NCI-H460 (cell line): ENCODE measurements around the gene DNTT. TPM values are rescaled to one million over a fixed set of nuclear protein-coding genes. Genes with fewer than 3 reads are reported as not detected.

Source experiments
- DNase-seq: peaks from one replicate; pipeline ENCODE4 v3.0.0-alpha.2; 2016; ENCODE audit warnings: low read depth; ENCODE audit errors: extremely low read depth
- total RNA-seq: library from RNA; depleted of rRNA; stranded (reverse); fragments of >200 nt; shearing (Covaris generic); gene quantifications from 2 replicates; pipeline ENCODE4 v1.2.3, GENCODE V29; 2014

Gene DNTT
- total RNA-seq, 1 experiment from 2014 or later, result not detected

GRCh38 chr10:96275685-96276418, 28.4 kb upstream of the DNTT start:
- DNase-seq, result no peak

DNA sequence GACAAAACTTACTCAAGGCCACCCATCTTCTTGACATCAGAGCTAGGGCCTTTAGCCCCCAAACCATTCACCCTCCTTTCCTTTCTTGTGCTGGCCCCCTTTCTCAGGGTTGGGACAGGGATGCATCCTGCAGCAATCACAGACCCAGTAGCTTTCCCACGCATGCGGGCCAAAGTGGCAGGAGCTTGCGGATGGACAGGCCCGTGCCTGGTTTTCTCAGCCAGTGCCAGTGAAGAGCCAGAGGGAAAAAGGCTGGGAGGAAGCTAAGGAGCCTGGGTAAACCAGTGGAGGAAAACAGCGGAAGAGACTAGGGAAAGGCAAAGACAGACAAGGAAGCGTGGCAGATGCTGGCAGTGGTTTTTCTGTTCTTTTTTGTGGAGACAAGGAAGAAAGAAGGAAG, 27.8 kb upstream of the DNTT start:
- DNase-seq, result no peak

GRCh38 chr10:96276831-96277230, 27.4 kb upstream of the DNTT start:
- no peak for DNase-seq

DNA sequence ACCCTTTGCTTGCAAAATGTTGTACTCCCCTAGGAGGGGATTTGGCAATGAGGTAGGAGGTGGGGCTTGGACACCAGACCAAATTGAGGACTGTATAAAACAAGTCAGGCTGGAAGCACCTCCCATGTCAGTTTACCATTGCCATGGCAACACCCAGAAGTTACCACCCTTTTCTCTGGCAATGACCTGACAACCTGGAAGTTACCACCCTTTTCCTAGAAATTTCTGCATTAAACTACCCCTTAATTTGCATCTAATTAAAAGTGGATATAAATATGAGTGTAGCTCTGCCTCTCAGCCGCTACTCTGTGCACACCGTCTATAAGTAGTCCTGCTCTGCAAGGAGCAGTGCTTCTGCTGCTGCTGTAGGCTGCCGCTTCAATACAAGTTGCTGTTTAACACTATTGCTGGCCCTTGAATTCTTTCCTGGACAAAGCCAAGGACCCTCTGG, 25.0 kb upstream of the DNTT start:
- no peak for DNase-seq

DNA sequence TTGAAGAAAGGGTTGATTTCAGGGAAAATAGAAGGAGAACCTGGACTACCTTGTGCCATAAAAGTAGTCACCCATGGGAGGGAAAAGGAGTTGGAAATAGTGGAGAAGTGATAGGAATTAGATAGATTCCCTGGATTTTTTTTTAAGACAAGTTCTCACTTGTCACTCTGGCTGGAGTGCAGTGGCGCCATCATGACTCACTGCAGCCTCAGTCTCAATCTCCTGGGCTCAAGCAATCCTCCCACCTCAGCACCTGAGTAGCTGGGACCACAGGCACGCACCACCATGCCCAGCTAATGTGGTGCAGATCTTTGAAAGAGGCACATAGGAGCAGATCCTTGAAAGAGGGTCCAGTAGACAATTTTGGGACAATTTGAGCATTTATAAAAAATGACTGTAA, 23.4 kb upstream of the DNTT start:
- DNase-seq, result no peak

DNA sequence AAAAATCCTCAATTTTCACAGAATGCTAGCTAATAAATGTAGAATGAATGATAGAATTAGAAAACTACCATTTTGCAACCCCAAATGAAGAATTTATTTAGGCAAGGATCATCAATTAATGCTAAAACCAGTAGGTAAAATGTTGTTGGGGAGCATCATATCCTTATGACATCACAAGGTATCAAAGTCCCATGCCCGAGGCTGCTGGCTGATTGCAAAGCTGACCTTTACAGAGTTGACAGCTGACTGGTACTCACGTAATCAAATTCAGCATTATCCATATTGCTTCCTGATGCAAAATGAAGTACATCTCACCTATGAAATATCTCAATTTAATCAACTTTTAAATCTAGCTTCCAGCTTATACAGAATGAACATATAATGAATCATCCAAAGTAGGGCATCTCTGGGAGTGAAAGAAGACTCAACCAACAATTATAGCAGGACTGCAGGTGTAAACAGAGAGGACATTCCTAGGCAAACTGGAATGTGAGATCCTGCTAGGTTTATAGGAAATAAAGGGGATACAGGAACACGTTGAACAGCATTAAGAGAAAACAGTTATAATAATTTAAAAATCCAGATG, 22.7 kb upstream of the DNTT start:
- no peak for DNase-seq

DNA sequence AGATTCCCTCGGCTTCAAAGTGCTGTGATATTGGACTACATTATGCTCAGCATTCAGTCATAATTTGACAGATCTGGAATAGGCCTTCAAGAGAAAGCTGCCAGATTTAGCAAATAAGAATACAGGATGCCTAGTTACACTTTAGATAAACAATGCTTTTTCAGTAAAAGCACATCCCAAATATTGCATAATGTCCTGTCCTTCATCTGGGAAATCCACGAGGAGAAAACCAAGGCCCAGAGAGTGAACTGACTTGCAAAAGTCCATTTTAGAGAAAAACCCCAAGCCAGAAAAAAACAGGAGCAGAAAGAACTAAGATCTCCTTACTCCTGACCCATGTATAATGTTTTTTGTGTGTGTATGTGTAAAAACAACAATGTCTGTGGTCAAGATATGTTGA, 20.9 kb upstream of the DNTT start:
- no peak for DNase-seq

DNA sequence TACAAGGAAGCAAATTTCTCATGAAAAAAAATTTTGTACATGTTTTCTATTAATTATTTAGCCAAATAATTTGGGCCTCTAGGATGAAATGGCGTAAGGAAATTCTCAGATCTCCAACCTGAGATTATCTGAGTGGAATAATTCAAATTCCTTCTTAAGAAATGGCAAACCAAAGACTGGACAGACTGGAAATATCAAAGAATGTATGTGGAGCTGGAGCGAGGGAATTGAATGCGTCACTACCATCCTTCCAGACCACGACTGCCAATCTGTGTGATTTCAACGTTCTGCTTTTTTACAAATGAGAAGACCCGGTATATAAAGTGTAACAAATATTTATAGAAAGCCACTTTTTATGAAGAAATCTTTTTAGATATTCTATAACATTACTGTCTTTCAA, 20.5 kb upstream of the DNTT start:
- DNase-seq, result no peak

- no peak for DNase-seq
Observed at GRCh38 chr10:96285331-96285752, 18.9 kb upstream of the DNTT start.

GRCh38 chr10:96287392-96288105, 16.7 kb upstream of the DNTT start:
- no peak for DNase-seq

- no peak for DNase-seq
Observed at GRCh38 chr10:96288151-96288621, 16.0 kb upstream of the DNTT start.

DNA sequence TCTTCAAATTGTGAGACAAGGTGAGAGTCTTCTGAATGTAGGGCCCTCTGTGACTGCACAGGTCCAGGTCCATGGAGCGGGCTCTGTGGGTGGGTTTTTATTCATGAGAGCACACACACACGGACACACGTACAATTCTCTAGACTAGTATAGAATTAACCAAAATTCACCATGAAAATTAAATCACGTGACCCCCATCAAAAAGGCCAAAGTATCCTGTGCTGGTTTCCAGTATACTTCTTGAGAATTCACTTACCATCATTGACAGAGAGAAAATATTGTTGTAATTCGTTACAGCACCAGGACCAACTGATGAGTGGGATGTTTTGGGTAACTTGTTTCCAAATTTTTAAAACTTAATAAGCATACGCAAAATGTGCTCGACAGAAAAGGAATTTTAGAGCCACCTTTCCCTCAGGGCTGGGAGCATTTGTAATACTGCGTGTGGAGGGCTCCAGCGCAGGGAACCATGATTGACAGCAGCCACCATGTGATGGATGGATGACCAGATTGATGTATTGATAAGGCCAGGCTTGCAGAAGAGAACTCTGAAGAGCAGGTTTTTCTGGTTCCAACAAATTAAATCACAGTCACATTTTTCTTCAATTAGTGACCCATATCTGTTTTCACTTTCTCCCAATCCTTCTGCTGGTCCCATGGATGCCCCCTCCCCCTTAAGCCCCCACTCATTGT, 14.9 kb upstream of the DNTT start:
- DNase-seq, result no peak

DNA sequence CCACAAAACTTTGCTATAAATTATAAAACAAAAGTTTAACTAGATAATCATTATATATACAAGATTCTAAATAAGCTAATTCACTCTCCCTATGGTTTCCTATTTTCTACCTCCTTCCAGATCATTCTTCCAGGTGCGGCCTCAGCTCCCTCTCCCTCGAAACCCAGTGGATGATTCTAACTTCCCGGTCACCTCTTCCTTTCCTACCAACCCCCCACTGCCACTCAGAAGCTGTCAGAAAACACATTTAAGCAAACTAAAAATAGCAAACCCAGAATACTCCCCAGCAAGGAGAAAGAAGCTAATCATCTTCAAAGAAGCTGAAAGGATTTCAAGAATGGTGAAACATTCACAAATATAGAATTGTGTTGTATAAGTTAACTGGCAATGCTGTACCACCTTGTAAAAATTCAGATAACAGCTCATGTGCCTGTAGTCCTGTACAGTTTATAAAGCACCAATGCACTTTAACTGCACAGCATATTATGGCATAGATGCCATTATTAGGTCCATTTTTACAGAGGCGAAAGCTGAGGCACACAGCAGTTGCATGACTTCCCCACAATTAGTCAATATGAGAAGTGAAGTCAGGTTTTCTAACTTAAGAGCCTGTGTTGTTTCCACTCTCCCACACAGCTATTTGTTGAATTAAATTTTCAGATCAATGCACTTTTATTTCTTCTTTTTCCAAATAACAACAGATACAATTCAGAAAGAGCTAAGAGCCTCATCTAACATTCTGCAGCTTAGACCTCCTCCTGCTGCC, 13.7 kb upstream of the DNTT start:
- no peak for DNase-seq

DNA sequence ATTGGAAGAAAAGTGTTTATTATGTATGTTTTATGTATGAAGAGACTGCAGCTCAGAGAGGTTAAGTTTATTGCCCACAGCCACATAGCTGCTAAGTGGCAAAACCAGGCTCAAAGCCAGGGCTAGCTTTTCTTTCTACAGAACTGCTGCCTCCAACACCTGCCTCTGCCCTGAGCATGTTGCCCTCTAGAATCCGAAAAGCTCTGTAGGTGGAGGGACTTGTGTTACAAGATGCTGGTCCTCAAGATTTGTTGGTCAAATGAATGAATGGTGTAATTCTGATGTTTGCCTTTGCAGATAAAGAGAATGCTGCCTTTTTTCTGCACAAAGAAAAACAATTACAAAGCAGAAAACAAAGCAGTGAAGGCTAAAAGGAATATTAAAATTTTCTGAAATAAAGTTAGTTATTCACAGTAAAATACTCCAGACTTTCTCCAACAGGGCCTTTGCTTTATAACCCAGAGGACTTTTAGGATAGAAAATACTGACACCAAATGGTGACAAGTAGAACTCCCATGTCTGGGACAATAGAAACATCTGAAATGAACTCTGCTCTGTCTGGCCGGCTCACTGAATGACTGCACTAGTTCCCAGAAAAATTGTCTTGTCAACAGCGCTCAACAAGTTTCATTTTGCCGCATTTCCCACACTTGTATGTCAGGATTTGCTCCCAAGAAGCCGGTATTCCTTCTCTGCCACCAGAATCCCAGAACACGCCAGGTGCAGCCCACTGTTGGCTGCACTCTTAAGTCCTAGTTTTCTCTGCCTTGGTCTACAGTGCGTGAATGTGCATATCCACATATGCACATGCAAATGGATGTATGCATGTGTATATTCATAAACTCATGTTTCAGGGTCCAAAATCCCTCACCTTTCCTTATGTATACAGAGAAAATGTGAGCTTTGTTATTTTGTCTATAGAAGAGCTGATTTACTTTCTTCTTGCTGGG, 11.0 kb upstream of the DNTT start:
- DNase-seq, result peak; percentile 43

DNA sequence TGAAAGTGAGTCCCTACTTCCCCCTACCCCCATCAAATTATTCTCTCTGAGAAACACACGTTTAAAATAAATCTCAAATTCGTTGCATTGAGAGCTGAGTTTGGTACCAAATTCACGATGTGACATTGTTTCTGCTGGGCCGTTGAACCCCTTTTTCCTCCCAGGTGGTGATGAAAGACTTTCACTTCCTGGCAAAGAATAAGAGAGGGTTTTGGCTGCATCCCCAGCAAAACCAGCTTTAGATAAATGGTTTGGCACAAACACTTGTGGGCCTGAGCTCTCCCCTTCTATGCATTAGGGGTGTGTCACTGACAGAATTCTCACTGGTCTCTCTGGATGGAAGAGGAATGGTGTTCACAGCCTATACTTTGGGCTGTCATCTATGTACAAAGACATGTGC, 8.8 kb upstream of the DNTT start:
- DNase-seq, result no peak

GRCh38 chr10:96297486-96297885, 6.7 kb upstream of the DNTT start:
- no peak for DNase-seq

- no peak for DNase-seq
Observed at GRCh38 chr10:96298362-96298761, 5.9 kb upstream of the DNTT start.

- DNase-seq, result no peak
Observed at GRCh38 chr10:96299383-96299782, 4.9 kb upstream of the DNTT start.

GRCh38 chr10:96301616-96302015, 2.6 kb upstream of the DNTT start:
- no peak for DNase-seq
